AG04450 (cell line): Measurements from ENCODE around the gene MED28. TPM values are rescaled to one million over a fixed set of nuclear protein-coding genes. Genes with fewer than 3 reads are reported as not detected.
A peak's percentile ranks its signal among the peaks of the same experiment; 100 is the strongest.
"Not testable (repeated sequence)": the region's sequence is repeated elsewhere in the genome, so short reads cannot be mapped to it uniquely, and the experiment has no call there.

Experiments
- CTCF ChIA-PET: fragments of 300-600, 350-600 bp; formaldehyde crosslinking; extraction: SDS; loops from one replicate; lab custom pipeline; 2022; ENCODE audit warnings: antibody characterized with exemption, inconsistent platforms; lab: Charles Lee
- POLR2A ChIA-PET: fragments of 350-600 bp; formaldehyde crosslinking; extraction: SDS; loops from one replicate; lab custom pipeline; 2021; ENCODE audit warnings: antibody characterized with exemption, inconsistent platforms; lab: Yijun Ruan, JAX
- DNase-seq: peaks from one replicate; pipeline ENCODE4 v3.0.0-alpha.2; 2011; ENCODE audit warnings: low read depth, low spot score
- H3K27ac ChIP-seq: one replicate; pipeline ENCODE4 v1.5.1; 2012; ENCODE audit warnings: low read depth, low read length, control low read depth
- H3K27me3 ChIP-seq: one replicate; pipeline ENCODE4 v1.6.0; 2012; ENCODE audit warnings: low read length; ENCODE audit not compliant: control insufficient read depth, insufficient read depth
- H3K4me3 ChIP-seq: 2 replicates; pipeline ENCODE4 v1.5.1; 2011; ENCODE audit warnings: mild to moderate bottlenecking, low read depth, low read length, control low read depth
- H3K9me3 ChIP-seq: 2 replicates; pipeline ENCODE4 v1.5.1; 2012; ENCODE audit warnings: low read length; ENCODE audit not compliant: control insufficient read depth, insufficient read depth
- CTCF ChIP-seq: IDR thresholded peaks from 2 replicates; pipeline ENCODE4 v1.5.1; 2011; ENCODE audit warnings: low read depth, low read length, control low read depth, inconsistent platforms
- polyA minus RNA-seq: library from RNA; depleted of rRNA, polyadenylated mRNA; stranded (reverse); fragments of >200 nt; gene quantifications from 2 replicates; pipeline ENCODE4 v1.2.3, GENCODE V29; 2011; rRNA and poly(A)+ RNA removed
- polyA plus RNA-seq: library from polyadenylated mRNA; depleted of rRNA; stranded (reverse); fragments of >200 nt; gene quantifications from 2 replicates; pipeline ENCODE4 v1.2.3, GENCODE V29; 2011; rRNA removed

MED28 gene
- polyA plus RNA-seq (30.6 and 48.6 TPM in 2 replicates), polyA minus RNA-seq (18.8 and 19.5 TPM in 2 replicates)

- no peak; the same call in 1 of the 2 replicates for TF ChIP-seq CTCF
- peak within 1 kb of the TSS; percentile 92 for H3K4me3 ChIP-seq
- H3K27me3 ChIP-seq: no peaks in the 10 kb centered on the region
- no peaks in the 10 kb centered on the region for H3K9me3 ChIP-seq
- POLR2A ChIA-PET: interaction anchor here (0.6 to 2.7 kb wide), 7 partner anchors 9 to 196 kb away, joined by 3 to 19 read pairs (median 5); partner anchors contain the start of genes DCAF16, LAP3 and NCAPG
- peak within 1 kb of the TSS; percentile 97 for H3K27ac ChIP-seq
- peak; percentile 93 for DNase-seq
- CTCF ChIA-PET: interaction anchor here (0.9 to 4.7 kb wide), 6 partner anchors 9 to 979 kb away, joined by 3 to 23 read pairs (median 7); no protein-coding TSS in a partner anchor
Measured at GRCh38 chr4:17614416-17615299, at the start of gene MED28. MED28 (plus strand) TSS chr4:17614641; CDS start chr4:17614655, 14 bp downstream.

GRCh38 chr4:17565846-17566245 is 48.6 kb upstream of the MED28 start:
- ChIA-PET CTCF (interaction anchor here (0.6 kb wide), 1 partner anchor 9 kb away, joined by 3 read pairs; no protein-coding TSS in a partner anchor), POLR2A (no interaction called here)
- no peak overlapping the region for H3K27ac ChIP-seq
- H3K27me3 ChIP-seq: no peaks in the 10 kb centered on the region
- H3K4me3 ChIP-seq: no peak overlapping the region
- H3K9me3 ChIP-seq: no peaks in the 10 kb centered on the region
- DNase-seq: no peak
- no peak for TF ChIP-seq CTCF

- no peaks in the 10 kb centered on the region for H3K27me3 ChIP-seq
- H3K9me3 ChIP-seq: no peaks in the 10 kb centered on the region
- TF ChIP-seq CTCF: no peak
- no peak for DNase-seq
- no peak overlapping the region for H3K27ac ChIP-seq
- no peak overlapping the region for H3K4me3 ChIP-seq
- CTCF ChIA-PET: interaction anchor here (0.9 to 3.5 kb wide), 2 partner anchors 18 to 30 kb away, joined by 3 to 20 read pairs; no protein-coding TSS in a partner anchor
- POLR2A ChIA-PET: no interaction called here
Measured at GRCh38 chr4:17567271-17567670, 47.2 kb upstream of the MED28 start.

- CTCF ChIA-PET: interaction anchor here (0.6 to 3.7 kb wide), 2 partner anchors 9 to 25 kb away, joined by 3 to 17 read pairs; no protein-coding TSS in a partner anchor
Measured at GRCh38 chr4:17574206-17574605, 40.2 kb upstream of the MED28 start.

GRCh38 chr4:17575177-17575576 is 39.3 kb upstream of the MED28 start:
- CTCF ChIA-PET: interaction anchor here (3.7 kb wide), 1 partner anchor 26 kb away, joined by 17 read pairs; no protein-coding TSS in a partner anchor
- DNase-seq, H3K27me3 ChIP-seq, H3K4me3 ChIP-seq, H3K9me3 ChIP-seq, POLR2A ChIA-PET, H3K27ac ChIP-seq: not testable (repeated sequence)

More at GRCh38 chr4:17574206-17574605, 40.2 kb upstream of the MED28 start:
- no peak for DNase-seq
- Histone ChIP-seq H3K27ac (no peak overlapping the region), H3K9me3 (no peaks in the 10 kb centered on the region), H3K27me3 (no peaks in the 10 kb centered on the region), H3K4me3 (no peak overlapping the region)
- POLR2A ChIA-PET: no interaction called here
- TF ChIP-seq CTCF: no peak
